Measurements from ENCODE around the gene TOMM6. TPM values are rescaled to one million over a fixed set of nuclear protein-coding genes. Genes with fewer than 3 reads are reported as not detected.
A peak's percentile ranks its signal among the peaks of the same experiment; 100 is the strongest.

Gene TOMM6
- total RNA-seq, 1 experiment from 2014 or later = 234 TPM

- CTCF ChIA-PET = no interaction called here
- H3K4me3 ChIP-seq (ENCODE audit: low read depth in 2 of 2, low read length in 2 of 2) = peak overlapping the region; percentile 68 to 78
- no peak for ATAC-seq
- H3K27me3 ChIP-seq (ENCODE audit: control insufficient read depth, insufficient read depth, low read length) = no peaks in the 10 kb centered on the region
- peaks cover 5% of the 10 kb centered on the region for H3K4me1 ChIP-seq (ENCODE audit: control insufficient read depth, insufficient read depth, low read length)
- in situ Hi-C loops (cut with HindIII; ENCODE audit: low pct_unique_long_range_greater_than_20kb, low sequenced_read_pairs) (no loop called here), intact Hi-C loops (cut with micrococcal nuclease; ENCODE audit: unreplicated experiment) (loop anchor here (5.0 kb wide), 1 partner anchor 177 kb away; no protein-coding TSS in a partner anchor)
- H3K27ac ChIP-seq (ENCODE audit: low read length) = peak overlapping the region; percentile 74; the same call in 1 of the 2 replicates
- no peak for TF ChIP-seq TCF7L2 (IDR thresholded peaks at IDR 0.05; ENCODE audit: low read depth, low read length)
- no peak for TF ChIP-seq REST (IDR thresholded peaks at IDR 0.05; ENCODE audit: insufficient read depth in 1 of 2, low read depth in 2 of 2, low read length in 1 of 2)
- no peak for TF ChIP-seq SIN3A (IDR thresholded peaks at IDR 0.05; ENCODE audit: borderline replicate concordance, insufficient read depth, low read depth, low read length)
- TF ChIP-seq POLR2AphosphoS5 (IDR thresholded peaks at IDR 0.05; ENCODE audit: low read depth, low read length) = no peak
- no TSS peak for BruUV-seq (replicated peaks)
- H3K9me3 ChIP-seq (ENCODE audit: control insufficient read depth, insufficient read depth, low read depth, low read length) = no peaks in the 10 kb centered on the region
- DNase-seq (ENCODE audit: low read depth, low spot score) = no peak
- H3K36me3 ChIP-seq (ENCODE audit: control insufficient read depth, insufficient read depth, low read length) = peaks cover 2% of the 10 kb centered on the region; the same call in 1 of the 2 replicates
- POLR2A ChIA-PET = no interaction called here
Observed at GRCh38 chr6:41778895-41779294, 8.6 kb upstream of the TOMM6 start.

- Histone ChIP-seq H3K36me3 (ENCODE audit: control insufficient read depth, insufficient read depth, low read length) (peaks cover 2% of the 10 kb centered on the region; the same call in 1 of the 2 replicates), H3K27me3 (ENCODE audit: control insufficient read depth, insufficient read depth, low read length) (no peaks in the 10 kb centered on the region), H3K4me3 (ENCODE audit: low read depth in 2 of 2, low read length in 2 of 2) (peak overlapping the region; percentile 68 to 78), H3K27ac (ENCODE audit: low read length) (peak overlapping the region; percentile 74; the same call in 1 of the 2 replicates), H3K4me1 (ENCODE audit: control insufficient read depth, insufficient read depth, low read length) (peaks cover 5% of the 10 kb centered on the region), H3K9me3 (ENCODE audit: control insufficient read depth, insufficient read depth, low read depth, low read length) (no peaks in the 10 kb centered on the region)
- no TSS peak for BruUV-seq (replicated peaks)
- CTCF ChIA-PET = interaction anchor here (0.6 to 0.7 kb wide), 5 partner anchors 38 to 450 kb away, joined by 3 to 4 read pairs (median 3); no protein-coding TSS in a partner anchor
- no peak for DNase-seq (ENCODE audit: low read depth, low spot score)
- TF ChIP-seq SIN3A (IDR thresholded peaks at IDR 0.05; ENCODE audit: borderline replicate concordance, insufficient read depth, low read depth, low read length) (no peak), CTCF (IDR thresholded peaks at IDR 0.05) (no peak), REST (IDR thresholded peaks at IDR 0.05; ENCODE audit: insufficient read depth in 1 of 2, low read depth in 2 of 2, low read length in 1 of 2) (no peak), POLR2AphosphoS5 (IDR thresholded peaks at IDR 0.05; ENCODE audit: low read depth, low read length) (no peak), TCF7L2 (IDR thresholded peaks at IDR 0.05; ENCODE audit: low read depth, low read length) (no peak)
- peak; percentile 24 for ATAC-seq
- in situ Hi-C loops (cut with HindIII; ENCODE audit: low pct_unique_long_range_greater_than_20kb, low sequenced_read_pairs) (no loop called here), intact Hi-C loops (cut with micrococcal nuclease; ENCODE audit: unreplicated experiment) (loop anchor here (5.0 kb wide), 1 partner anchor 177 kb away; no protein-coding TSS in a partner anchor)
- POLR2A ChIA-PET = interaction anchor here (0.6 kb wide), 1 partner anchor 274 kb away, joined by 7 read pairs; no protein-coding TSS in a partner anchor
Observed at GRCh38 chr6:41779336-41779735, 8.2 kb upstream of the TOMM6 start.
